SK-MEL-5 (cell line): ENCODE results near the gene CARD11. TPM values are rescaled to one million over a fixed set of nuclear protein-coding genes. Genes with fewer than 3 reads are reported as not detected.
A peak's percentile ranks its signal among the peaks of the same experiment; 100 is the strongest.
"Not testable (repeated sequence)": the region's sequence is repeated elsewhere in the genome, so short reads cannot be mapped to it uniquely, and the experiment has no call there.

ENCODE experiments used
- DNase-seq: peaks from one replicate; pipeline ENCODE4 v3.0.0-alpha.2; 2016; ENCODE audit warnings: low read depth, low spot score
- in situ Hi-C: cut with HindIII; loops from 2 replicates; pipeline ENCODE4 v1.10.0; 2016; ENCODE audit warnings: low sequenced_read_pairs, high pct_unique_total_duplicates, low pct_unique_long_range_greater_than_20kb
- total RNA-seq: library from RNA; depleted of rRNA; stranded (reverse); fragments of >200 nt; shearing (Covaris generic); gene quantifications from 2 replicates; pipeline ENCODE4 v1.2.3, GENCODE V29; 2014

CARD11 gene
- total RNA-seq, 1 experiment from 2014 or later: not detected

GRCh38 chr7:2928613-2929311, 114.9 kb downstream of the CARD11 start:
- in situ Hi-C loops: no loop called here
- DNase-seq: no peak

GRCh38 chr7:2928256-2928612, 115.4 kb downstream of the CARD11 start:
- in situ Hi-C loops: no loop called here
- DNase-seq: no peak

GRCh38 chr7:2927592-2927991, 116.1 kb downstream of the CARD11 start:
- no peak for DNase-seq
- in situ Hi-C loops: no loop called here

- in situ Hi-C loops: no loop called here
- DNase-seq: no peak
Observed at GRCh38 chr7:2926896-2927405, 116.7 kb downstream of the CARD11 start.

DNA sequence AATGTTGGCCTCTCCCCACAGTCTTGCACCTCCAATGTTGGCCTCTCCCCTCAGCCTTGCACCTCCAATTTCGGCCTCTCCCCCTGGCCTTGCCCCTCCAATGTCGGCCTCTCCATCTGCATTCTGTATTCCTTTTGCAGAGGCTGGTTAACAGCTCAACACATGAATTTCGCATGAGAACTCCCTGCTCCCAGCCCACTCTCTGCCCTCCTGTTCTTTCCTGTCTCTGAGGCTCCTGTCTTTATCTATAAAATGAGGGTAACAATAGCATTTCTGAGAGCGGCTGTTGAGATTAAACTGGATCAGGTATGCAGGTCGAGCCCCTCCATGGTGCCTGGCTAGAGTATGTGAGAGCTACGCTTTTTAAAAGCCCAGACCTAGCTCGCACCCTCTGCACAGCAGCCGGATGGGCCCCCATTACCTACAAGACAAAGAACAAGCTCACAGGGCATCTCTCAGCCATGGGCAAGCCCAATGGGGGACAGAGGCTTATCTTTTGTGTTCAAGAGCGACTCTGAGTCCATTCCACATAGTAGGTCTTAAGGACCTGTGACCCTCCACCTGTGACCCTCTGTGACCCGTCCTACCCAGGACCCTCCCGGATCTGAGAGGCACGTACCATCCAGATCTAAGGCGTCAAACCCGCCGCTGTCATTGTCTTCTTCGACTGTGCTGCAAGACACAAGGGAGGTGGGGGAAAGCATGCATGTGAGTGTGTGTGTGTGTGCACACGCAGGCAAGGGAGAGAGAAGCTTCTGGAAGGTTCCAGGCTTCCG, 117.4 kb downstream of the CARD11 start:
- in situ Hi-C loops: no loop called here
- DNase-seq: no peak

DNA sequence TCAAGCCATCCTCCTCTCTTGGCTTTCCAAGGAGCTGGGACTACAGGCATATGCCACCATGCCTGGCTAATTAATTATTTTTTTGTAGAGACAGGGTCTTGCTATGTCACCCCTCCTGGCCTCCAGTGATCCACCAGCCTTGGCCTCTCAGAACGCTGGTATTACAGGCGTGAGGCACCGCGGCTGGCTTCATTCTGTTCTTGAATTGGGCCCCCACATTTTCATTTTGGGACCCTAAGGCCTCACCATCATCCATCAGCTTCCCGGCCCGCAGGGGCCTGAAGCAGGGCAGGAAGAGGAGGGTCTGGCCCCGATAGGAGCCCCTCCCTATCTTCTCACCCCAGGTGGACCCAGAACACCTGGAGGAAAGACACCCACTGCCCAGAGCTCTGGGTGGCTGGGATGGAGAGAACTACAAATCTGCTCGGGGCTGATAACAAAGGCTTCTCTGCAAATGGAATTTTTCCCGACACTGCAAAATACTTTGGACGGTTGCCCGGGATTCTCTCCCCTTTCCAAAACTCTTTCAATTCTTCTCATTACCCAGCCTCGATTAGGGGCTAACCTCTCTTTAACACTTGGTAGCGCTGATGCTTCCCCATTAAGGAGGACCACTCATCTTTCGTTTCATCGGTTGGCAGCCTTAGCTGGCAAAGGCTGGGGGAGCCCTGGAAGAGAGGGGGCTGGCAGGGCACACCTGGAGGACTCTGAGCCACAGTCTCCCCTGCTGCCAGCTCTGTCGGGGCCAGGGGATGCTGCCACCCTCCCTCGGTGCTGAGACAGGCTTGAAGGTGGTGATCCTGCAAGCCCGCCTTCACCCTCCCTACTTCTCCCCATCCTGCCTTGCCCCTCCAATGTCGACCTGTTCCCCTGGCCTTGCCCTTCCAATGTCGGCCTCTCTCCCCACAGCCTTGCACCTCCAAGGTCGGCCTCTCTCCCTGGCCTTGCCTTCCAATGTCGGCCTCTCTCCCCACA, 118.5 kb downstream of the CARD11 start:
- in situ Hi-C loops: no loop called here
- no peak for DNase-seq

- DNase-seq: no peak
- in situ Hi-C loops: no loop called here
Observed at GRCh38 chr7:2923886-2924574, 119.6 kb downstream of the CARD11 start.

GRCh38 chr7:2923291-2923781, 120.3 kb downstream of the CARD11 start:
- in situ Hi-C loops: no loop called here
- DNase-seq: no peak

DNA sequence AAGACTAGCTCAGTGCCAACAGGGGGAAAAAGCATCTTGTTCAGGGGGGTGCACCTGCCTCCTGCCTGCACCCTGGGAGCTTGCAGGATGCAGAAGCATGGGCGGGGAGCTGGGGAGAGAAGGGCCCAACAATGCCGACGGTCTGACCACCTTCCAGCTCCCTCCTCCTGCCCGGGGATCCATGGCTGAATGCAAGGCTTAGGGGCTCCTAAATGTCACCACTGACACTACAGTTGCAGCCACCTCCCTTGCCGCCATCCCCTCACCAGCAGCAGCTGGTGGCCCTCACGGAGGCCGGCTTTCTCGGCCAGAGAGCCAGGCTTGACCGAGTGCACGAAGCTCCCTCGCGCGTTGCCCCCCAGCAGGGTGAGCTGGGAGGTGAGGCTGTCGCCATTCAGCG, 120.8 kb downstream of the CARD11 start:
- in situ Hi-C loops: no loop called here
- no peak for DNase-seq

DNA sequence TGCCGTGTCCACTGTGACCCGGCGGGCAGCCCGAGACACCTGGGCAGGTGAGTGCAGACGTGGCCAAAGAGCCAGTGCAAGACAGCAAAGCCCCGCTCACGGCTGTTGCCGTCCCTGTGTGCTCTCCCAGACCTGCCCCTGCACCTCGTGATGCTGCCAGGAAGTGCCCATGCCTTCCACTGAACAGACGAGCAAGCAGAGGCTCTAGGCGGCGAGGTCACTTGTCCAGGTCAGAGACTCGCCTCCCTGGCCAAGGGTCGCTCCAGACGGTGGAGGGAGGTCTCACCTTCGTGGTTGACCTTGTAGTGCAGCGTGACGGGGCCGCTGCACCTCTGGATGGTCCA, 121.3 kb downstream of the CARD11 start:
- DNase-seq: no peak
- in situ Hi-C loops: no loop called here

DNA sequence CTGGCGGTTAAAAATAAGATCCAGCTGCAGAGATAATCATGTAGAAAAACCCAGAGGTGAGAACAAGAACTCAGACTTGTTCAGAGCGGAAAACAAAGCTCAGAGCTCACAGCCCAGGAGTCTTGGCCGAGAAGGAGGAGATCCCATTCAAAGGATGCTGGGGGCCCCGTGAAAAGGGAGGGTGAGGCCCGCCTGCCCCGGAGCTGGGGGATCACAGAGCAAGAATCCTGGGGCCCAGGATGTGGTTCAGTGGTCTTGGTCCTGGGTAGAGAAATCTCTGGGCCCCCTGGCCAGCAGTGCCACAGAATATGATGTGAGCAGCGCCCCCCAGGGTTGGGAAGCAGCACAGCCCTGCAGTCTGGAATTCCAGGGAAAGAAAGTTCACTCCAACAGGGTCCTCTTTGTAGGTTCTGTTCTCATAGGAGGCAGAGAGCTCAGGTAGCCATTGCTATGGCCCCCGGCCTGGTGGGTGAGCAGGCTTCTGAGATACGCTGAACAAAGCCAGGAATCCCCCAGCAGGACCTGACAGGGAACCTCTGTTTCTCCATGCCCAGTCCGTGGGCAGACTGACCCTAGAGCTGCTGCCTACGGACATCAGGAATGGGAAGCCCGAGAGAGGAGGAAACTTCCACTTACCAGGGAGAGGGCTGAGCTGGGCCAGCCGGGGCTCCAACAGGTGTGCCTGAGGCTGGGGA, 121.9 kb downstream of the CARD11 start:
- in situ Hi-C loops: no loop called here
- peak; percentile 58 for DNase-seq

DNA sequence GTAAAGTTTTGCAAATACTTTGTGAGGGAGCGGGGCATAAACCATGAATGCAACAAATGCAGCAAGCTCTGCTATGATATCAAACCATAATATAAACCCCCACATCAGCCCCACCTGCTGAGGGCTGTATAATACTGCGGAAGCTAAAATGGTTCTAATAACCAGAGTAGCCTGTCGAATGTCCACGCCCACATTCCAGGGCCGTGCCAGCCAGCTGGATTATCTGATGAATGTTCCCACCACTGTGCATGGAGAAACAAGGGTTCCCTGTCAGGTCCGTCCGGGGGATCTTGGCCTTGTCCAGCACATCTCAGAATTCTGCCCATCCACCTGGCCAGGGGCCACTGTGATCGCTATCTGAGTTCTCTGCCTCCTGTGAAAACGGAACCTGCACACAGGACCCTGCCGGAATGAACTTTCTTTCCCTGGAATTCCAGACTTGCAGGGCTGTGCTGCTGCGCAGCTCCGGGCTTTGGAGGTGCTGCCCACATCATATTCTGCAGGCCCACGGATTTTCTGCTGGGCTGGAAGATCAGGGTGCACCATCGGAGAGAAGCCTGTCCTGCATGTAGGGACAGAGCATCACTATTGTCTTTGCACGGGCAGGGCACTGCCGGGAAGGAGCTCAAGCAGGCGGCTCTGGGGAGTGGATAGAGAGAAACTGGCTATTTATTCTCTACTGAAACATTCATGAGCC, 122.6 kb downstream of the CARD11 start:
- DNase-seq: no peak

GRCh38 chr7:2920480-2920879, 123.2 kb downstream of the CARD11 start:
- DNase-seq, in situ Hi-C loops: not testable (repeated sequence)

More for the DNA sequence above, 122.6 kb downstream of the CARD11 start:
- in situ Hi-C loops: no loop called here

GRCh38 chr7:2920041-2920440, 123.6 kb downstream of the CARD11 start:
- in situ Hi-C loops: no loop called here
- DNase-seq: no peak

DNA sequence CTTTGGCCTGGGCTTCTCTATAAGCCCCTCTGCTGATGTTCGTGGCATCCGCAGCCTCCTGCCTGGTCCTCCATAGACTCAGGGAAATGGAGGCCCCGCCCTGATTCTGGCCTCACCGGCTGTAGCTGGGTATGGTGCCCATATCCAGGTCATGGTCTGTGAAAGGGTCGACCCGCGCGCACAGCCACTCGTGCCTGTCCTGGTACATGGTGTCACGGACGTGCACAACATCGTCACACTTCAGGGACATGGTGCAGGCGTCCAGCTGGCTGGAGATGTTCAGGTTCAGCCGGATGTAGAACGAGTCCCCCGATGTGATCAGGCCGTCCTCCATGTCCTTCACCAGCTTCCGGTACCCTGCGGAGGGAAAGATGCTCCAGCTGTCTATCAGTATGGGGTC, 124.4 kb downstream of the CARD11 start:
- no peak for DNase-seq
- in situ Hi-C loops: no loop called here

DNA sequence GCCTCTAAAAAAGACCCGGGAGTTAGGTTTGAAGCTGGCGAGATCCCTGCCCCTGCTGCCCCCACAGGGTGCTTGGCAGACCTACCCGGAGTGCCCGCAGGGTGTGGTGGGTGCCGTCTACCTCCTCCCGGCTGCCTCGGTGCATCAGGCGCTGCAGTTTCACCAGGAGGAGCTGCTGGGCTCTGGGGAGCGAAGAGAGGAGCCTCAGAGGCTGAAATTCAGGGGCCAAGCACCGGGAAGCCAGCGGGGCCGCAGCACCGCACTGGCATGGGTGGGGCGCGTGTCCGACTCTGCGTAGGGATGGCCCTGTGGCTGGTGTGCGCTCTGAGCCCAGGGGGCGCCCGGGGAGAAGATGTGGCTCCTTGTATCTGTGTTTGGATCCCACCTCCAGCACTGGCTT, 125.3 kb downstream of the CARD11 start:
- no peak for DNase-seq
- in situ Hi-C loops: no loop called here
